ENCODE data around the gene TXNDC2. TPM values are rescaled to one million over a fixed set of nuclear protein-coding genes. Genes with fewer than 3 reads are reported as not detected.
A peak's percentile ranks its signal among the peaks of the same experiment; 100 is the strongest.

Gene TXNDC2
- total and polyA plus RNA-seq, 9 of the 15 experiments (the other 6 are each of a cell fraction or from before 2014, with no cell fraction given) = 1.2 to 4.9 (median 2.3) TPM

DNA sequence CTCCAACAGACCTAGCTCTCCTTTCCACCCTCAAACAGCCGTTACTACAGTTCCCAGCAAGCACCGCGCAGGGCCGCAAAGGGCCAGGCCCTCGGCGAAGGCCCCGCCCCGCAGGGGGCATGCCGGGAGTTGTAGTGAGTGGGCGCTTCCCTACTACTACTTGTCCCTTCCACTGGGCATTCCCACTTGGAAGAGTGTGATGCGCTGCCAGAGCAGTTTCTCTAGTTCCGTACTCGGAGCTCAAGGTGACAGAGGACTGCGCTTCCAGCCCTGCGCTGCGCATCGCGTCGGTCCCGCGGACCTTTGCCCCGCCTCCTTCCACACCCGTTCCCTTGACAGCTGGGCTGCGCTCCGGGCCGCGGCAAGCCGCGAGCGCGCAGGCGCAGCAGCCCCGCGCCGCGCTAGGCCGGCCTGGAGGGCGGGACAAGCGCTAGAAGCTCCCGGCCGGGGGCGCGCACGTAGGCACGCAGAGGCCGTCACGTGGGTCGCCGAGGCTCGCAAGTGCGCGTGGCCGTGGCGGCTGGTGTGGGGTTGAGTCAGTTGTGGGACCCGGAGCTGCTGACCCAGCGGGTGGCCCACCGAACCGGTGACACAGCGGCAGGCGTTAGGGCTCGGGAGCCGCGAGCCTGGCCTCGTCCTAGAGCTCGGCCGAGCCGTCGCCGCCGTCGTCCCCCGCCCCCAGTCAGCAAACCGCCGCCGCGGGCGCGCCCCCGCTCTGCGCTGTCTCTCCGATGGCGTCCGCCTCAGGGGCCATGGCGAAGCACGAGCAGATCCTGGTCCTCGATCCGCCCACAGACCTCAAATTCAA is 28.0 kb downstream of the TXNDC2 start, which contains the start of gene VAPA (continued):
- TF ChIP-seq, protein P1, sequence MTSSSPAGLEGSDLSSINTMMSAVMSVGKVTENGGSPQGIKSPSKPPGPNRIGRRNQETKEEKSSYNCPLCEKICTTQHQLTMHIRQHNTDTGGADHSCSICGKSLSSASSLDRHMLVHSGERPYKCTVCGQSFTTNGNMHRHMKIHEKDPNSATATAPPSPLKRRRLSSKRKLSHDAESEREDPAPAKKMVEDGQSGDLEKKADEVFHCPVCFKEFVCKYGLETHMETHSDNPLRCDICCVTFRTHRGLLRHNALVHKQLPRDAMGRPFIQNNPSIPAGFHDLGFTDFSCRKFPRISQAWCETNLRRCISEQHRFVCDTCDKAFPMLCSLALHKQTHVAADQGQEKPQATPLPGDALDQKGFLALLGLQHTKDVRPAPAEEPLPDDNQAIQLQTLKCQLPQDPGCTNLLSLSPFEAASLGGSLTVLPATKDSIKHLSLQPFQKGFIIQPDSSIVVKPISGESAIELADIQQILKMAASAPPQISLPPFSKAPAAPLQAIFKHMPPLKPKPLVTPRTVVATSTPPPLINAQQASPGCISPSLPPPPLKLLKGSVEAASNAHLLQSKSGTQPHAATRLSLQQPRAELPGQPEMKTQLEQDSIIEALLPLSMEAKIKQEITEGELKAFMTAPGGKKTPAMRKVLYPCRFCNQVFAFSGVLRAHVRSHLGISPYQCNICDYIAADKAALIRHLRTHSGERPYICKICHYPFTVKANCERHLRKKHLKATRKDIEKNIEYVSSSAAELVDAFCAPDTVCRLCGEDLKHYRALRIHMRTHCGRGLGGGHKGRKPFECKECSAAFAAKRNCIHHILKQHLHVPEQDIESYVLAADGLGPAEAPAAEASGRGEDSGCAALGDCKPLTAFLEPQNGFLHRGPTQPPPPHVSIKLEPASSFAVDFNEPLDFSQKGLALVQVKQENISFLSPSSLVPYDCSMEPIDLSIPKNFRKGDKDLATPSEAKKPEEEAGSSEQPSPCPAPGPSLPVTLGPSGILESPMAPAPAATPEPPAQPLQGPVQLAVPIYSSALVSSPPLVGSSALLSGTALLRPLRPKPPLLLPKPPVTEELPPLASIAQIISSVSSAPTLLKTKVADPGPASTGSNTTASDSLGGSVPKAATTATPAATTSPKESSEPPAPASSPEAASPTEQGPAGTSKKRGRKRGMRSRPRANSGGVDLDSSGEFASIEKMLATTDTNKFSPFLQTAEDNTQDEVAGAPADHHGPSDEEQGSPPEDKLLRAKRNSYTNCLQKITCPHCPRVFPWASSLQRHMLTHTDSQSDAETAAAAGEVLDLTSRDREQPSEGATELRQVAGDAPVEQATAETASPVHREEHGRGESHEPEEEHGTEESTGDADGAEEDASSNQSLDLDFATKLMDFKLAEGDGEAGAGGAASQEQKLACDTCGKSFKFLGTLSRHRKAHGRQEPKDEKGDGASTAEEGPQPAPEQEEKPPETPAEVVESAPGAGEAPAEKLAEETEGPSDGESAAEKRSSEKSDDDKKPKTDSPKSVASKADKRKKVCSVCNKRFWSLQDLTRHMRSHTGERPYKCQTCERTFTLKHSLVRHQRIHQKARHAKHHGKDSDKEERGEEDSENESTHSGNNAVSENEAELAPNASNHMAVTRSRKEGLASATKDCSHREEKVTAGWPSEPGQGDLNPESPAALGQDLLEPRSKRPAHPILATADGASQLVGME (CRISPR knock-in tag; IDR thresholded peaks at IDR 0.05) = peak; percentile 68; the same call in 1 of the 2 replicates
- no peak for TF ChIP-seq FOXM1 (IDR thresholded peaks at IDR 0.05; ENCODE audit: low read depth)
- no peak for TF ChIP-seq FOXM1 (CRISPR knock-in tag; IDR thresholded peaks at IDR 0.05; ENCODE audit: low read depth)
- TF ChIP-seq GTF2A2 (tag; IDR thresholded peaks at IDR 0.05) = 0 out of 2 replicates have a peak, but pooled peaks have one; percentile 24
- TF ChIP-seq CREBBP (IDR thresholded peaks at IDR 0.05; ENCODE audit: low read depth, low read length) = no peak
- TF ChIP-seq MCM5 (IDR thresholded peaks at IDR 0.05; ENCODE audit: low read depth) = no peak
- TF ChIP-seq NR2C2 (CRISPR knock-in tag; IDR thresholded peaks at IDR 0.05) = peak; percentile 64; the same call in 1 of the 2 replicates
- TF ChIP-seq NR2C2 (tag; IDR thresholded peaks at IDR 0.05) = no peak
- TF ChIP-seq NONO (IDR thresholded peaks at IDR 0.05; ENCODE audit: low read depth in 2 of 2, low read length in 1 of 2) = peak in 1 of 2 experiments; percentile 58; a peak in 1 of 4 replicates
- peak; percentile 76 for TF ChIP-seq SOX6 (IDR thresholded peaks at IDR 0.05)
- TF ChIP-seq ETS2 (tag; IDR thresholded peaks at IDR 0.05; ENCODE audit: borderline replicate concordance, poor library complexity, severe bottlenecking) = no peak
- TF ChIP-seq, protein P2, sequence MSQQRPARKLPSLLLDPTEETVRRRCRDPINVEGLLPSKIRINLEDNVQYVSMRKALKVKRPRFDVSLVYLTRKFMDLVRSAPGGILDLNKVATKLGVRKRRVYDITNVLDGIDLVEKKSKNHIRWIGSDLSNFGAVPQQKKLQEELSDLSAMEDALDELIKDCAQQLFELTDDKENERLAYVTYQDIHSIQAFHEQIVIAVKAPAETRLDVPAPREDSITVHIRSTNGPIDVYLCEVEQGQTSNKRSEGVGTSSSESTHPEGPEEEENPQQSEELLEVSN (IDR thresholded peaks at IDR 0.05; ENCODE audit: borderline replicate concordance in 1 of 2, extremely low read depth in 1 of 2, insufficient read depth in 1 of 2, insufficient read length in 1 of 2, low read depth in 1 of 2, low read length in 1 of 2, poor library complexity in 1 of 2, severe bottlenecking in 1 of 2) = peak; percentile 63 to 81
- TF ChIP-seq NRF1 (conservative IDR thresholded peaks at IDR 0.05 in 1 of 2, IDR thresholded peaks at IDR 0.05 in 1 of 2) = peak; percentile 97 to 98
- peak; percentile 96 for TF ChIP-seq ZNF143 (CRISPR knock-in tag; IDR thresholded peaks at IDR 0.05)
- TF ChIP-seq SREBF2 (CRISPR knock-in tag; IDR thresholded peaks at IDR 0.05) = no peak
- no peak; the same call in 1 of the 2 replicates for TF ChIP-seq ETV5 (CRISPR knock-in tag; IDR thresholded peaks at IDR 0.05; ENCODE audit: low read depth)
- no peak for TF ChIP-seq FOXA3 (CRISPR knock-in tag; conservative IDR thresholded peaks at IDR 0.05 in 1 of 2, IDR thresholded peaks at IDR 0.05 in 1 of 2)
- no peak for TF ChIP-seq PCBP2 (IDR thresholded peaks at IDR 0.05; ENCODE audit: low read depth, low read length, poor library complexity, severe bottlenecking)

Data from K562 (cell line).